Choroid plexus epithelial cell (primary cell): ENCODE measurements around the gene KIF6.

Experiments
- DNase-seq: peaks from one replicate; pipeline ENCODE4 v3.0.0-alpha.2; 2010; ENCODE audit warnings: low read depth
- H3K4me3 ChIP-seq: 2 replicates; pipeline ENCODE4 v1.5.1; 2011; ENCODE audit warnings: low read depth, mild to moderate bottlenecking, control low read depth, low read length, moderate library complexity
- TF ChIP-seq, protein P1 (sequence below): conservative IDR thresholded peaks from 2 replicates; pipeline ENCODE4 v1.5.1; 2011; ENCODE audit warnings: low read depth, mild to moderate bottlenecking, control low read depth, inconsistent platforms, low read length, moderate library complexity

The KIF6 gene

DNA sequence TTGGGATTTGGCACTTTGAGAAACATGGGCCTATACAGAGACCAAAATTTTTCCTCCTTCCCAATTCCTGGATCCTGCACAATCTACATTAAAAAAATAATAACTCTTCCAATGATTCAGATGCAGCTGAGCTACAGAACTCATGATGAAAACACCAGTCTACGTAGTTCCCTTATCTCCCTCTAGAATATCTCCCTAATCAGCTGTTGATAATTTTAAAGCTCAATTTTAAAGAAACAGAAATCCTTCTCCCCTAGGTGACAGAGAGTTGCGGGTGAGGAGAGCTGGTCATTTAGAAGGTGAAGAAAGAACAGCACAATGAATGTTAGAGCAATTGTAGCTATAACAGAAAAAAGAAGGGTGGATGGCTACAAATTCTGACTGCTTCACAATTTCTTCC lies 227.1 kb downstream of the KIF6 start:
- TF ChIP-seq, protein P1, sequence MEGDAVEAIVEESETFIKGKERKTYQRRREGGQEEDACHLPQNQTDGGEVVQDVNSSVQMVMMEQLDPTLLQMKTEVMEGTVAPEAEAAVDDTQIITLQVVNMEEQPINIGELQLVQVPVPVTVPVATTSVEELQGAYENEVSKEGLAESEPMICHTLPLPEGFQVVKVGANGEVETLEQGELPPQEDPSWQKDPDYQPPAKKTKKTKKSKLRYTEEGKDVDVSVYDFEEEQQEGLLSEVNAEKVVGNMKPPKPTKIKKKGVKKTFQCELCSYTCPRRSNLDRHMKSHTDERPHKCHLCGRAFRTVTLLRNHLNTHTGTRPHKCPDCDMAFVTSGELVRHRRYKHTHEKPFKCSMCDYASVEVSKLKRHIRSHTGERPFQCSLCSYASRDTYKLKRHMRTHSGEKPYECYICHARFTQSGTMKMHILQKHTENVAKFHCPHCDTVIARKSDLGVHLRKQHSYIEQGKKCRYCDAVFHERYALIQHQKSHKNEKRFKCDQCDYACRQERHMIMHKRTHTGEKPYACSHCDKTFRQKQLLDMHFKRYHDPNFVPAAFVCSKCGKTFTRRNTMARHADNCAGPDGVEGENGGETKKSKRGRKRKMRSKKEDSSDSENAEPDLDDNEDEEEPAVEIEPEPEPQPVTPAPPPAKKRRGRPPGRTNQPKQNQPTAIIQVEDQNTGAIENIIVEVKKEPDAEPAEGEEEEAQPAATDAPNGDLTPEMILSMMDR = no peak
- peak; percentile 13 for DNase-seq
- no peak overlapping the region for H3K4me3 ChIP-seq

DNA sequence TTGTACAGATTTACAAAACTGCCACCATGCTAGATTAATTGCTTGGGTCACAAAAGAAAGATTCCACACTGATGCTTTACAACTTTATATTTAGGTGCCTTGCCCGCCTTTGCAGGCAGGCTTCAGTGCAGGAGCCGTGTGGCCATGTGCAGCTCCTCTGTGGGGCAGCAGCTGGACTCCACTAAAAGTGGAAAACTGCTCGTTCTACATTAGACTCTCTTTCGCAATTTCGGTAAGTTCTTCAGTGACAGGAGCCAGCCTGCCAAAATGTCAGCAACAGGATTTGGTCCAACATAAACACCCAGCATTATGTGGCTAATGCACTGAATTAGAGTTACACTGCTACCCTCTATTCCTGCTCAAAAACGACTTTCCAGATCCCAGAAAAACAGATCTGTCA lies 228.3 kb downstream of the KIF6 start:
- TF ChIP-seq, protein P1 = peak; percentile 15
- H3K4me3 ChIP-seq = no peak overlapping the region
- peak; percentile 65 for DNase-seq

DNA sequence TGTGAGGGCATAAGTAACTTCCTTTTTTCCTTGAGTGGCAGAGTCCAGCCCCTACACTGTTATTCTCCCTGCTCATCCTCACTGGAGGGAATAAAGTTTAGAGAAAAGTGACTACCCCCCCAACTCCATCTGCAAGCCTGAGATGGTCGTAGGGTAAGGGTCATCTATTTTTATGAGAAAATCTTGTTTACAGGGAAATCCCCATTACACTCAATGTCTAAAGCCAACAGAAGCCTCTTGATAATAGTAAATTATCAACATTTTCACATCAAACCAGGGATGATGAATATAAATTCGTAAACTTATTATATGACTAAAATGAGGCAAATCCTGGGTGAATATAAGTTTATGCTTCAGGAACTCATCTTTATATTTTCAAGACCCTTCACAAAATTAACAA lies 228.8 kb downstream of the KIF6 start:
- TF ChIP-seq, protein P1 = no peak
- H3K4me3 ChIP-seq = no peak overlapping the region
- DNase-seq = no peak

DNA sequence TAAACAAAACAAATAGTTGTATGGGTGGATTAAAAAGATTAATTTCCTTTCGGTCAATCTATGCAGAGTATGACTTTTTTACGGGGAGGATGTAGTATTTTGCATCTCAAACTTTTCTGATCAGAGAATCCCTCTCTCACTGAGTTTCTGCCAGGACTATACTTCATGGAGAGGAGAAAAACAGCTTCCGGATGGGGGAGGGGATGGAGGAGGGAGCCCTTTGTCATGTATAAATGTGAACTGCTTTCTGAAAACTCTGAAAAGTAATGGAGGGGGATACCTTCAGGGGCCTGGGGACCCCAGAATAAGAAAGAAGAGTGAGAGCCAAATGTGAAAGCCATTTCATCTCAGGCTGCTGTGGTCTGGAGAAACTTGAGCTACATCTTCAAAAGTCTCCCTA lies 229.6 kb downstream of the KIF6 start:
- H3K4me3 ChIP-seq = no peak overlapping the region

DNA sequence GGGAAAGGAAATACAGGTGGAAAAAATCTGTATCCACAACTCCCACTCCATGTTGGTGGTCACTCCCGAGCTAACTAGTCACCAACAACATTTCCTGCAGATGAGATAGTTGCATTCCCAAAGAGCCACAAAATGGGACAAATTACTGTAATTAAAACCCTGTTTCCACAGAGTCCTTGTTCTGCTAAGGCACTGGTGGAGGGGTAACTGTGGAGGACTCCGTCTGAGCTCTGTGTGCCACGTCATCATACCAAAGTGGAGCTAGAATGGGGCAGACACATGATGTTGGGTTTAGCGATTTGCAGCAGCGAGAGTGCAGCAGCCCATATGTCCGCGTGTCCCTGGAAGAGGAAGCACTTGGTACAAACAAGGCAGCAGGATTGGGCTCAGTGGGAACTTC lies 230.2 kb downstream of the KIF6 start:
- H3K4me3 ChIP-seq = no peak overlapping the region
- TF ChIP-seq, protein P1 = no peak
- DNase-seq = no peak

More for the DNA sequence above, 229.6 kb downstream of the KIF6 start:
- DNase-seq = no peak
- TF ChIP-seq, protein P1 = no peak

DNA sequence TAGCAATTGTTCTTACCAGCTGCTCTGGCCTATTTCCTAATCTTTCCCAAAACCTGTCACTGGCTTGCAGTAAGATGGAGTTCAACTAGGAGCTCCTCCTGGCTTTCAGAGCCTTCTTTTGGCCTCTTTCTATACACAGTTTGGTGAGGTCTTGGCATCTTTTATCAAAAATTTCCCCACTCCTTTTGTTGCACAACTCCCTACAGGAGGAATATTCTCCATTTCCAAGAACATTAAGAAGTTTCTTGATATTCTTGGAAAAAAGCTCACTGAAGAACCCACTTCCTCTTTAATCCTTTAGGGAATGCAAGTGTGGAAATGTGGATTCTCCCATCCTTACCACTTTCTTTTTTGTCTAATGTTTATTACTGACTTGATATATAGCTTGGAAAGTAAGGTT lies 231.4 kb downstream of the KIF6 start:
- TF ChIP-seq, protein P1 = no peak
- H3K4me3 ChIP-seq = no peak overlapping the region
- DNase-seq = no peak

DNA sequence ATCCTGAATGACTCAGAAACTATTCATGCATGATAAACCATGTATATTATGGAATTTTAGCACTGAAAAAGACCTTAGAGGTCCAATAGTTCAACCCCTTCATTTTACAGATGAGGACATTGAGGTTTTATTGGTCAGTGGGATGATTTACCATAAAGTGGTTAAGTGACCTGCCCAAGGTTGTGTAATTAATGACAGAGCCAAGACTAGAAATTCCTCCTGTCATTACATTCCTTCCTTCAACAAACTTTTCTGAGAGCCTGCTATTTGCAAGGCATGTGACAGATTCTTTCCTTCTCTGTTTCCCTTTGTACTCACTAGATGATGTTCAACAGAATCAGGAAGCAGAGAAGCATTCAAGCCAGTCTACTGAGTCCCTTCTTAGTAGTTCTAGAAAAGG lies 232.0 kb downstream of the KIF6 start:
- DNase-seq = peak; percentile 61
- TF ChIP-seq, protein P1 = no peak
- no peak overlapping the region for H3K4me3 ChIP-seq
